Loucy (cell line): ENCODE measurements around the gene UBAC2.
A peak's percentile ranks its signal among the peaks of the same experiment; 100 is the strongest.

ENCODE experiments used
- EZH2phosphoT487 ChIP-seq: fragments of 200-600 bp; IDR thresholded peaks from 2 replicates; pipeline ENCODE4 v1.6.1; 2018; ENCODE audit warnings: antibody characterized with exemption, mild to moderate bottlenecking, moderate library complexity, borderline replicate concordance
- TF ChIP-seq, protein P1 (sequence below): fragments of 200-600 bp; sonication (generic); conservative IDR thresholded peaks from 2 replicates; pipeline ENCODE4 v1.5.1; 2014; ENCODE audit warnings: mild to moderate bottlenecking, antibody characterized with exemption, low read length

DNA sequence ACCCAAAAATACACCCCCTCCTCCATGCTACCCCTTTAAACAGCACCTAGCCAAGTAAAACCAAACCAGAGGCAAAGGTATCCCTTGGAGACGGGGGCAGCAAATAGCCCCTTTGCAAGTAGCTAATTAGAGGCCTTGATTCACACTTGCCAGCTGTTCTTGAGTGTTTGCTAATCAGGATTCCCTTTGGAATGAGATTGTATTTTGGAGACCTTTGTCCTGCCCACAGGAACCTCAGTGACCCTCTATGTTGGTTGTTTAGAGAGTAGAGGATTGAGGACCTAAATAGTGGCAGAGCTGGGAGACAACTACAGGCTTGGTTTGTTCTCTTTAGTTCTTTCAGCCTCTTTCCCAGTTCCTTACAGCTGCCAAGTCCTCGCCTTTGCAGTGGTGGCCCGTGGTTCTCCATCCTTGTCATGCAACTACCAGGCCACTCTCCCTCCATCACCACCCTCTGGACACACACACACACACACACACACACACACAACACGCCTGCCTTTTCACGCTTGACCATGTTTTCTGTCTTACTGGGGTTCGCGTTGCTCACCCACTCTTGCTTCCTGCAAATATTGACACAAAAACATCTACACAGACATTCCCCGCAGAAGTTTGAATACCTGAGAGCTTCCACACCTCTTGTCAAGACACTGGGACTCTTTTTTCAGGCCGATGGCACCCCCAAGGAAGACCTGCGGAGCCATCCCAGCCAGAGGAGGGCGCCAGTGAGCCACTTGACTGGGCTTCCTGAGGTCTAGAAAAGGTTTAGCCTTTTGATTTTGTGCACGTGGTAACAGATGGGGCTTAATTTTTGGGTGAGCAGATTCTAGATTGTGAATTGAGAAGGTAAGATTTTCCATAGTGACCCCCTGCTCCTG, 186.5 kb downstream of the UBAC2 start:
- TF ChIP-seq, protein P1, sequence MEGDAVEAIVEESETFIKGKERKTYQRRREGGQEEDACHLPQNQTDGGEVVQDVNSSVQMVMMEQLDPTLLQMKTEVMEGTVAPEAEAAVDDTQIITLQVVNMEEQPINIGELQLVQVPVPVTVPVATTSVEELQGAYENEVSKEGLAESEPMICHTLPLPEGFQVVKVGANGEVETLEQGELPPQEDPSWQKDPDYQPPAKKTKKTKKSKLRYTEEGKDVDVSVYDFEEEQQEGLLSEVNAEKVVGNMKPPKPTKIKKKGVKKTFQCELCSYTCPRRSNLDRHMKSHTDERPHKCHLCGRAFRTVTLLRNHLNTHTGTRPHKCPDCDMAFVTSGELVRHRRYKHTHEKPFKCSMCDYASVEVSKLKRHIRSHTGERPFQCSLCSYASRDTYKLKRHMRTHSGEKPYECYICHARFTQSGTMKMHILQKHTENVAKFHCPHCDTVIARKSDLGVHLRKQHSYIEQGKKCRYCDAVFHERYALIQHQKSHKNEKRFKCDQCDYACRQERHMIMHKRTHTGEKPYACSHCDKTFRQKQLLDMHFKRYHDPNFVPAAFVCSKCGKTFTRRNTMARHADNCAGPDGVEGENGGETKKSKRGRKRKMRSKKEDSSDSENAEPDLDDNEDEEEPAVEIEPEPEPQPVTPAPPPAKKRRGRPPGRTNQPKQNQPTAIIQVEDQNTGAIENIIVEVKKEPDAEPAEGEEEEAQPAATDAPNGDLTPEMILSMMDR: peak; percentile 99
- no peak for TF ChIP-seq EZH2phosphoT487
